HCT116 (cell line): Measurements from ENCODE around the gene RFX2. TPM values are rescaled to one million over a fixed set of nuclear protein-coding genes. Genes with fewer than 3 reads are reported as not detected.

Experiments used
- ATAC-seq: fragments of 200-7000 bp; cut with Tn5 transposase; 2 replicates; pipeline ENCODE4 v1.9.1; 2020; ENCODE audit warnings: mild to moderate bottlenecking, moderate library complexity
- BruUV-seq: library from RNA; stranded (reverse); fragments of 400-500 nt; replicated peaks from 2 replicates; lab custom pipeline; 2021; lab: Mats Ljungman, UMichigan
- CTCF ChIA-PET: fragments of 300-600 bp; sonication (Branson Sonifier 250); formaldehyde crosslinking; loops from one replicate; lab custom pipeline; 2021; ENCODE audit warnings: antibody characterized with exemption; lab: Charles Lee
- POLR2A ChIA-PET: fragments of 300-600, 350-600 bp; sonication (Branson Sonifier 250); formaldehyde crosslinking; loops from one replicate; lab custom pipeline; 2021; ENCODE audit warnings: antibody characterized with exemption; lab: Charles Lee
- RAD21 ChIA-PET, 2 experiments: fragments of 300-600 bp; sonication (Branson Sonifier 250); formaldehyde crosslinking; loops; one replicate each; lab custom pipeline; 2023; ENCODE audit warnings: low total read pairs in 2 of 2; ENCODE audit not compliant: uncharacterized antibody in 2 of 2, unreplicated experiment in 2 of 2, low non-redundant PET in 1 of 2; lab: Charles Lee
- DNase-seq: peaks from one replicate; pipeline ENCODE4 v3.0.0-alpha.2; 2010; ENCODE audit warnings: low read depth, low spot score
- H2AFZ ChIP-seq: fragments of 200-600 bp; shearing (Covaris generic), sonication (generic); 2 replicates; pipeline ENCODE4 v1.6.1; 2017; ENCODE audit warnings: low read depth, mixed run types, mixed read lengths, antibody characterized with exemption, low read length; ENCODE audit not compliant: poor library complexity, severe bottlenecking
- H3K27ac ChIP-seq: 2 replicates; pipeline ENCODE4 v1.5.1; 2012; ENCODE audit warnings: low read depth, low read length
- H3K27me3 ChIP-seq: fragments of 200-600 bp; sonication (generic); 2 replicates; pipeline ENCODE4 v1.6.1; 2016; ENCODE audit warnings: mixed run types, low read length, mixed read lengths; ENCODE audit not compliant: insufficient read depth
- H3K36me3 ChIP-seq, 2 experiments: fragments of 200-500 bp in 1 of 2; fragments of 200-600 bp in 1 of 2; sonication (Bioruptor generic) in 1 of 2; sonication (generic) in 1 of 2; 2 replicates each; pipeline versions ENCODE4 v1.5.1 to v1.6.1; 2014 to 2016; ENCODE audit warnings: low read length in 2 of 2, inconsistent platforms in 1 of 2, mixed read lengths in 1 of 2, mixed run types in 1 of 2; ENCODE audit not compliant: insufficient read depth in 2 of 2, control insufficient read depth in 1 of 2
- H3K4me1 ChIP-seq, 2 experiments: fragments of 200-600 bp in 1 of 2; sonication (generic) in 1 of 2; 2 replicates each; pipeline versions ENCODE4 v1.5.1 to v1.6.1; 2012 to 2017; ENCODE audit warnings: low read length in 2 of 2, inconsistent platforms in 1 of 2, mild to moderate bottlenecking in 1 of 2, mixed read lengths in 1 of 2, mixed run types in 1 of 2, moderate library complexity in 1 of 2; ENCODE audit not compliant: insufficient read depth in 2 of 2, control insufficient read depth in 1 of 2
- H3K4me2 ChIP-seq: fragments of 200-600 bp; sonication (generic); 2 replicates; pipeline ENCODE4 v1.6.1; 2017; ENCODE audit warnings: mixed run types, low read length, mixed read lengths
- H3K4me3 ChIP-seq, 2 experiments: fragments of 200-600 bp in 1 of 2; sonication (generic) in 1 of 2; replicated peaks in 1 of 2; 2 replicates each; pipeline ENCODE4 v1.5.1; 2011 to 2016; ENCODE audit warnings: low read length in 2 of 2, control low read depth in 1 of 2, low read depth in 1 of 2, mild to moderate bottlenecking in 1 of 2, mixed read lengths in 1 of 2, mixed run types in 1 of 2
- H3K79me2 ChIP-seq: fragments of 200-600 bp; sonication (generic); 2 replicates; pipeline ENCODE4 v1.6.1; 2017; ENCODE audit warnings: mild to moderate bottlenecking, mixed run types, low read length, moderate library complexity, mixed read lengths; ENCODE audit not compliant: insufficient read depth
- H3K9ac ChIP-seq: fragments of 200-600 bp; sonication (generic); 2 replicates; pipeline ENCODE4 v1.6.1; 2016; ENCODE audit warnings: low read length, mixed read lengths
- H3K9me2 ChIP-seq: fragments of 200-600 bp; sonication (generic), shearing (Covaris generic); 2 replicates; pipeline ENCODE4 v1.6.1; 2017; ENCODE audit warnings: mixed run types, mild to moderate bottlenecking, moderate library complexity; ENCODE audit not compliant: insufficient read depth
- H3K9me3 ChIP-seq, 2 experiments: fragments of 200-500 bp in 1 of 2; fragments of 200-600 bp in 1 of 2; sonication (Bioruptor generic) in 1 of 2; sonication (generic) in 1 of 2; 2 replicates each; pipeline ENCODE4 v1.6.1; 2014 to 2017; ENCODE audit warnings: low read length in 2 of 2, mixed read lengths in 2 of 2, inconsistent platforms in 1 of 2, low read depth in 1 of 2, mild to moderate bottlenecking in 1 of 2, mixed run types in 1 of 2, moderate library complexity in 1 of 2; ENCODE audit not compliant: control insufficient read depth in 1 of 2, insufficient read depth in 1 of 2
- H4K20me1 ChIP-seq: fragments of 200-600 bp; sonication (generic), shearing (Covaris generic); 2 replicates; pipeline ENCODE4 v1.6.1; 2017; ENCODE audit warnings: mixed run types, mild to moderate bottlenecking, moderate library complexity; ENCODE audit not compliant: insufficient read depth
- ATF3 ChIP-seq: IDR thresholded peaks from 2 replicates; pipeline ENCODE4 v1.6.1; 2012
- CBX3 ChIP-seq: IDR thresholded peaks from 2 replicates; pipeline ENCODE4 v1.6.1; 2012; ENCODE audit warnings: low read depth
- ELF1 ChIP-seq: IDR thresholded peaks from 2 replicates; pipeline ENCODE4 v1.6.1; 2012; ENCODE audit warnings: low read depth, borderline replicate concordance
- EZH2 ChIP-seq: fragments of 200-600 bp; sonication (generic); IDR thresholded peaks from 2 replicates; pipeline ENCODE4 v1.6.1; 2017; ENCODE audit warnings: antibody characterized with exemption, mixed run types
- FOSL1 ChIP-seq: IDR thresholded peaks from 2 replicates; pipeline ENCODE4 v1.6.1; 2012; ENCODE audit warnings: low read depth
- JUND ChIP-seq: IDR thresholded peaks from 2 replicates; pipeline ENCODE4 v1.6.1; 2012
- MAX ChIP-seq: IDR thresholded peaks from 2 replicates; pipeline ENCODE4 v1.6.1; 2012
- POLR2A ChIP-seq: IDR thresholded peaks from 2 replicates; pipeline ENCODE4 v1.7.0; 2011; ENCODE audit warnings: borderline replicate concordance; ENCODE audit not compliant: insufficient read depth, insufficient read length; ENCODE audit errors: extremely low read depth
- RAD21 ChIP-seq: IDR thresholded peaks from 2 replicates; pipeline ENCODE4 v1.6.1; 2012; ENCODE audit warnings: low read depth, mild to moderate bottlenecking
- REST ChIP-seq: IDR thresholded peaks from 2 replicates; pipeline ENCODE4 v1.6.1; 2012; ENCODE audit warnings: low read depth
- SIN3A ChIP-seq: IDR thresholded peaks from 2 replicates; pipeline ENCODE4 v1.6.1; 2012; ENCODE audit warnings: low read depth
- SP1 ChIP-seq: IDR thresholded peaks from 2 replicates; pipeline ENCODE4 v1.6.1; 2012; ENCODE audit warnings: low read depth
- SRF ChIP-seq: IDR thresholded peaks from 2 replicates; pipeline ENCODE4 v1.6.1; 2012; ENCODE audit warnings: low read depth
- TCF7L2 ChIP-seq: IDR thresholded peaks from 2 replicates; pipeline ENCODE4 v1.7.0; 2011; ENCODE audit warnings: borderline replicate concordance, inconsistent platforms; ENCODE audit not compliant: insufficient read depth, insufficient read length; ENCODE audit errors: extremely low read depth
- YY1 ChIP-seq: IDR thresholded peaks from 2 replicates; pipeline ENCODE4 v1.6.1; 2011; ENCODE audit warnings: low read length, low read depth, moderate library complexity, mild to moderate bottlenecking; ENCODE audit not compliant: insufficient replicate concordance; ENCODE audit errors: extremely low read depth
- ZFX ChIP-seq: fragments of 450-650 bp; IDR thresholded peaks from 2 replicates; pipeline ENCODE4 v1.6.1; 2017
- intact Hi-C: fragments of 100-400 bp; cut with micrococcal nuclease; formaldehyde crosslinking; loops from 2 replicates; pipeline ENCODE4 v1.10.0; 2022
- total RNA-seq: library from RNA; stranded (reverse); gene quantifications from one replicate; pipeline ENCODE4 v1.2.1, GENCODE V29; 2021; ENCODE audit not compliant: unreplicated experiment

Gene RFX2
- total RNA-seq, 1 experiment from 2014 or later, result 13.7 TPM

- Histone ChIP-seq H3K27me3 (no peaks in the 10 kb centered on the region), H3K4me2 (no peak overlapping the region), H3K36me3 (no peaks in the 10 kb centered on the region), H3K27ac (no peak overlapping the region), H3K9me2 (no peaks in the 10 kb centered on the region), H4K20me1 (no peaks in the 10 kb centered on the region), H3K79me2 (no peaks in the 10 kb centered on the region), H3K9ac (no peak overlapping the region), H3K9me3 (no peaks in the 10 kb centered on the region), H2AFZ (no peak overlapping the region), H3K4me3 (no peak overlapping the region), H3K4me1 (peaks cover 0 to 12% of the 10 kb centered on the region in 2 experiments; a peak in 1 of 4 replicates)
- ChIA-PET RAD21 (no interaction called here), POLR2A (no interaction called here), CTCF (no interaction called here)
- BruUV-seq, result no TSS peak
- ATAC-seq (no peak), DNase-seq (no peak)
- TF ChIP-seq RAD21 (no peak), SP1 (no peak), ZFX (no peak), FOSL1 (no peak), SIN3A (no peak), TCF7L2 (no peak), ELF1 (no peak)
- intact Hi-C loops, result no loop called here
Measured at GRCh38 chr19:6079107-6079506, 31.2 kb downstream of the RFX2 start.

- H3K79me2 ChIP-seq, result no peaks in the 10 kb centered on the region
- no peaks in the 10 kb centered on the region for H3K36me3 ChIP-seq
- H2AFZ ChIP-seq, result no peak overlapping the region
- RAD21 ChIA-PET, result no interaction called here
- H3K9me2 ChIP-seq, result no peaks in the 10 kb centered on the region
- POLR2A ChIA-PET, result no interaction called here
- H3K27ac ChIP-seq, result no peak overlapping the region
- peaks cover 0 to 12% of the 10 kb centered on the region in 2 experiments; a peak in 1 of 4 replicates for H3K4me1 ChIP-seq
- DNase-seq (no peak), ATAC-seq (no peak)
- BruUV-seq, result no TSS peak
- H3K9me3 ChIP-seq, result no peaks in the 10 kb centered on the region
- H3K4me2 ChIP-seq, result no peak overlapping the region
- no peak overlapping the region for H3K4me3 ChIP-seq
- H3K27me3 ChIP-seq, result no peaks in the 10 kb centered on the region
- H4K20me1 ChIP-seq, result no peaks in the 10 kb centered on the region
- intact Hi-C loops, result no loop called here
- CTCF ChIA-PET, result no interaction called here
- TF ChIP-seq YY1, result no peak
- TF ChIP-seq EZH2, result no peak
- TF ChIP-seq CBX3, result no peak
- TF ChIP-seq ATF3, result no peak
- TF ChIP-seq JUND, result no peak
- no peak for TF ChIP-seq SRF
- TF ChIP-seq SP1, result no peak
- no peak for TF ChIP-seq MAX
- TF ChIP-seq RAD21, result no peak
- TF ChIP-seq ELF1, result no peak
- TF ChIP-seq REST, result no peak
- no peak for TF ChIP-seq FOSL1
- TF ChIP-seq ZFX, result no peak
- no peak for TF ChIP-seq POLR2A
- no peak overlapping the region for H3K9ac ChIP-seq
Measured at GRCh38 chr19:6078068-6078467, 32.2 kb downstream of the RFX2 start.
